HG03095 (cell line): ENCODE measurements around the gene AFAP1.

Source experiments
- ATAC-seq: cut with Tn5 transposase; IDR thresholded peaks from one replicate; pipeline ENCODE4 v1.9.1; 2021; ENCODE audit warnings: moderate library complexity; ENCODE audit not compliant: unreplicated experiment

The AFAP1 gene

DNA sequence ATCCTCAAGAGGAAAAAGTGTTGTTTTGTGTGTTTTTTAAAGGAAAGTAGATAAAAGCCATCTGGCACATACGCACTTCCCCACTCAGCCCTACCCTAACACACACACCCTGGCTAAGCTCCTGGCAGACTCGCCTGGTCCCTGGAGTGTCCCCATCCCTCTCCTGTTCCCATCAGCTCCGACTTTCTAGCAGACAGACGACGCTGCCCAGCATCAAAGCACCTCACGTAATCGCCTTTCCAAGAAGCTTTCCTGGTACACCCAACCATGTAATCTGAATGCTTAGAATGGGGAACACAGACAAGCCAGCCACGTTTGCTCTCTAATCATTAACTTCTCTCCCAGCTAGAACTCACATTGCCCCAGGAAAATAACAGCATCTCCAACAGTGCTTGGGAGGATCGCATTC, 116.2 kb downstream of the AFAP1 start:
- no peak for ATAC-seq

DNA sequence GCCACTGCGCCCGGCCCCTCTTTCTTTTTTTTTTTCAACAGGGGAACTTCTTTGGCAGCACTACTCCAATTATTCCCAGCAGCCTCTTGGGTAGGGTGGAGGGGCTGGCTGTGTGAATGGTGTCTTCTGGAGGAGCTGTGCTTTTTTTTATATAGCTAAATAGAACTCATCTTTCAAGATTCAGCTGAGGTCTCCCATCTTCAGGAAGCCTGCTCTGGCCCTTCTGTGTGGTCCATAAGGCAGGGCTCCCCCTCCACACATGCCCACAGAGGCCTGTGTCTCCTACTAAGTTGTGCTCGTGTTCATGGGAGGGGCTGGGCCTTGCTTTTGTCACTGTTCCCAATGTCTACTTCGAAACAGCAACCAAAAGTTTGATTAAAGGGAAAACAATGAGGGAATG, 116.8 kb downstream of the AFAP1 start:
- ATAC-seq, result no peak

DNA sequence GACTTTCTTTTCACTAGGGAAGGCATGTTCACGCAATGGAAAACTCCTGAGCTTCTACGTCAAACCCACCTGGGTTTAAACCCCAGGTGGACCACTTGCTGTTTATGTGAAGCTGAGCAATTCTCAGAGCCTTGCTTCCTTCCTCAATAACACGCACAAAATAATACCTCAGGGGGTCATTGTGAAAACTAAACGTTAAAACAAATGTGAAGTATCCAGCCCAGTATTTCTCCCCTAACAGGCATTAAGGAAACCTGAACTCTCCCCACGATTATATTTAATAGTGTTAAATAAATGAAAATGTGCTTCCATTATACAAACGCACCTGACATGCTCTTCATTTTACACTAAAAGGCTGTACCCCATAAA, 117.5 kb downstream of the AFAP1 start:
- ATAC-seq, result no peak

DNA sequence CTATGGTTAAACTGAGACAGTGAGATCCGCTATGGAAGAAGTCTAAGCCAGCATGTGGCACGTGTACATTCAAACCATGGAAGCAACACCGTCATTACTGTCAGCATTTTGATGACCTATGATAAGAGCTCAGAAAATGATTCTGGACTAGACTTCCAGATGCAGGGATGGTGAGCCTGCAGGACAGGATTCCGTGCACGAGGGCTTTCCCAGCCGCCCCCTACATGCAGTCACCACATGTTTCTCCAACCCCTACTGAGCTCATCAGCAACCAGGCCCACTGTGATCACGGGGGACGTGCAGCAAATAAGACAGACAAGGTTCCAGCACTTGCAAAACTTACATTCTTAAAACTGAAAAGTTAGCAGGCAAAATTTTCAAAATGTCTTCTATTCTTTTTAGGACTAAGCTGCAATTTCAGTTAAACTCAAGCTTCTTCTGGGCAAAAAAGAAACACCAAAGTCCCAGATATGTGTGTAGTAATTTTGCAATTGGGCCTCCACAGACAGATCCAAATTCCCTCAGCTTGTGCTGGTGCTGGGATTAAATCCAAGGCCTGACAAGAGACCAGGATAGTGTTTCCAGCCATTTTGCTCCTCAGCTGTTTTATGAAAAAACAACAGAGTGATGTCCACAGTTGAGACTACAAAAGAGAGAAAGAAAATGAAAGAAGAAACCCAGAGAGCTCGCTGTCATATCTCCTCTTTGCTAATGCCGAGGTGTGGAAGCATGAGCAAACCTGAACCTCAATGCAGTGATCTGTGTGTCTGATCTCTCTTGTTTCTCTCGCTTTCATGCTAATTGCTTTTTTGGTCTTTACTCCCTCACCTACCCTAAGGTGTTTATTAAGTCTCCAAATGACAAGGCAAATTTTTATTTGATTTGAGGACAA, 118.2 kb downstream of the AFAP1 start:
- no peak for ATAC-seq

DNA sequence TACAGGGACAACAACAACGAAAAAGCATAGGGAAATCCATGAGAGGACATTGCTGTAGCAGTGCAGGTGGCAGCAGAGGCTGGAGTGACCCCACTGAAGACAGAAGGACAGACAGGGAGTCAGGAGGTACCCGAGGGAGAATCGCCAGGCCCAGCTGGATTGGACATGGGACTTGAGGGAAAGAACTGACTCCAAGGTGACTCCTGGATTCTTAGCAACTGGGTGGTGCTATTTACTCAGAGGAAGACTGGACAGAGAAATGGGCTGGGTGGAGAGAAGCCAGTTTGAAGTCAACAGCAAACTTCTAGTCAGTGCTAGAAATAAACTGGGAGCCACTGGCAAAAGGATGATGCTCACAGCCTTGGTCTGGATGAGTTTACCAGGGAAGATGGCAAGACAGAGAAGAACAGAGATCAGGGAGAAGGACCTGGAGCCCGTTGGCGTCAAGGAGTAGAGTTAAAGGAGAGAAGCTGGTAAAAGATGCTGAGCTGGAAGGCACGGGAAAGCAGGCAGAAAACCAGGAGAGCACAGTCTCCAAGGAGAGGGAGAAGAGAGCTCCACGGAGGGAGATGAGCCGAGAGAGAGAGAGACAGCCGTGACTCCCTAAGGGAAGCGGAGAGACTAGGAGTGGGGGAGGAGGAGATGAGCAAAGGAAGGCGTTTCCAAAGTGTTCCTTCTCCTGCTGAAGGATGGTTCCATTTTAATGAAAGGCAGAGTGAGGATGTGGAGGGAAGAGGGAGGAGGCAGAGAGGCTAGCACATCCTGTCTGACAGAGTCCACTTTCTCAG, 119.4 kb downstream of the AFAP1 start:
- no peak for ATAC-seq

DNA sequence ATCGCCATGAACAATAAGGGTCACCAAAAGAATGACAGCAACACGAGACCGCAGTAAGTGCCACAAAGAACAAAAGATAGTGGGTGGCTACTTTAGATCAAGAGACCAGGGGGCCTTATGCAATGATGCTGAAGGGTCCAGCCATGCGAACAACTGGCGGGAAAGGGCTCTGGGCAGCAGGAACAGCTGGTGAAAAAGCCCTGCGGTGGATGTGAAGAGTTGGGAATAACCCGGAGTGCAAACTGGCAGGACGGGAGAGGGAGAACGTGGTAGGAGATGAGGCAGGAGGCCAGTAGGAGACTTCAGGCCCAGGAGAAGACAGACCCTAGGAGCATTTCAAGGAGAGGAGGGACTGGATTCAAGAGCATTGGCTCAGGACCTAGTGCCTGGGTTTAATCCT, 120.2 kb downstream of the AFAP1 start:
- no peak for ATAC-seq

DNA sequence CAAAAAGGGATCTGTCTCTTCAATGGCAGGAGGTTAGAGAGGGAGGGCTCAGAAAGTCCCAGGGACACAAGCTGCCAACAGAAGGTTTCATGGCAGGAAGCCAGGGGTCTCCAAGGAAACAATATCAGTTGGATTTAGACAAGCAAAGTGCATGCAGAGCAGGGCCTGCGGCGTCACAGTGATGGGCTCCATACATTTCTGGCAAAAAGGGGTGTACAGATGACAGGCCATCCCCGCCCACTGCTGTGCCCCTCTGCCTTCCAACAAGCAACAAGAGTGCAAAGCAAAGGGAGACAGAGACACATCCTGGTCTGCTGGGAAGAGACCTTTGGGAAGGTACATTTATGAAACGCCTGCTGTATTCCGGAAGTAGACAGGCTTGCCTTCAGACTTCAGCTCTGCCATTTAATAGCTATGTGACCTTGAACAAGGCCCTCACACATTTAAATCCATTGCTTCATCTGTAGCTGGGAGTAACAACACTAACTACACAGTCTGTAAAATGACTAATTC, 121.2 kb downstream of the AFAP1 start:
- no peak for ATAC-seq

DNA sequence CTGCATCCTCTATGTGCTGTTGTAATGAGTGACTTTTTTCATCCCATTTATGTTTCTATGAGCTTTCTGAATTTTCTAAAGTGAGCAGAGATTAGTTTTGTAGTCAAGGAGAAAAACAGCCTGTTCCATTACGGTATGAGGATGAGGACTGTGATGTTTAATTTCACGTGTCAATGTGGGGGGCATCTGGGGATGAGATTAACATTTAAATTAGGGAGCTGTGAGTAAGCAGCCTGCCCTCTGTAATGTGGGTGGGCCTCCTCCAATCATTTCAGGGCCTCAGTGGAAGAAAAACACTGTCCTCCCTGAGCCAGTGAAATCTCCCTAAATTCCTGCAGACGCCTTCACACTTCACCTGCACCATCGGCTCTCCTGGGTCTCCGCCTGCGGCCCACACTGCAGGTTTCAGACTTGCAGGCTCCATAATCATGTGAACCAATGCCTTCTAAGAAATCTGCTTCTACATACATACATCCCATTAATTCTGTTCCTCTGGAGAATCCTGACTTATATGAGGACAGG, 121.7 kb downstream of the AFAP1 start:
- ATAC-seq, result no peak

DNA sequence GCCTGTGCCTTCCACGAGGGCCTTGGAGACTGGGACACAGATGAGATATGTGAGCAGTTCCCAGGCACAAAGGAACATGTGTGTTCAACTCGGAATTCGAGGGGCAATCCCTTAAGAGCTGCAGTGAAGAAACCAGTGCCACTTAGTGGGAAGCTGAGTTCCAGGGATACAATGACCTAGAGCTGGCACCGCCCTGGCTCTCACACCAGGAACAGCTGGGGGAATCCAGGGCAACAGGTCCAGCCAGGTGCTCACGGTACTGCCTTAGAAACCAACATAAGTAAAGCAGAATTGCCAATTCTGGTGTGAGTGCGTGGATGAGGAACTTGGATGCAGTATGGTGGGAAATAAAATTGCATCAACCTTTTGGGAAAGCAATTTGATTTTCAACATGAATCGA, 122.9 kb downstream of the AFAP1 start:
- ATAC-seq, result no peak

DNA sequence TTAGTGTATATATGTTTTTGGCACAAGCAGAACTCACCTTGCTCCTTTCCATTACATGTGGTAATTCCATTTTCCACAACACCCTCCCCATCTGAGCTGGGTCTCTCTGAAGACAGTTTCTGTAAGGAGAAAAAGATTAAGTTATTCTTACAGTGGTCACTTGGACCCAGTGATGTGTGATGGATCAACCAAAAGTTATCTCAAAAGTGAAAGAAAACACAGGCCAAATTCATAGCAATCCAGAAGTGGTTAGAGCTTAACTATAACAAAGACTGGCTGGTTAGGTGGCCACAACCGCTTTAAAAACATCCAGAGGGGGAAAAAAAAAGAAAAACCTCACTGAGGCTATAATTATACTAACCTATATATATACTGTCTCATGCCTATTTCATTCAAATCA, 123.7 kb downstream of the AFAP1 start:
- ATAC-seq, result no peak

DNA sequence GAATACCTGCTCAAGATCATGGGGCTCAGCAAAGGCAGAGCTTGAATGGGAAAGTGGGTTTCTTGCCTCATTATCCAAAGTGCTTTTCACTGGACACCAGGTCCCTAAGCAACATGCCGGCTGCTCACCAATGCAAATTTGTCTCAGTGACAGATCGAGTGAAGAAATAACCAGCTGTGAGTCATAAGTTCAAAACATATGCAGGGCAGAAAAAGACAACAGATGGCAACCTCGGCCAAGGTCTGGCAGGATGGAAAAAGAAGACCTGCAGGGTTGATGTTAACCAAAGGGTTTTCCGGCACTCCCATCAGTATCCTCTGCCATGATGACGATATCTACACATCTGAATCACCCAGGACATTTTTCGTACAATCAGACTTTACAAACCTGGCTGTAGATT, 124.1 kb downstream of the AFAP1 start:
- ATAC-seq, result no peak

DNA sequence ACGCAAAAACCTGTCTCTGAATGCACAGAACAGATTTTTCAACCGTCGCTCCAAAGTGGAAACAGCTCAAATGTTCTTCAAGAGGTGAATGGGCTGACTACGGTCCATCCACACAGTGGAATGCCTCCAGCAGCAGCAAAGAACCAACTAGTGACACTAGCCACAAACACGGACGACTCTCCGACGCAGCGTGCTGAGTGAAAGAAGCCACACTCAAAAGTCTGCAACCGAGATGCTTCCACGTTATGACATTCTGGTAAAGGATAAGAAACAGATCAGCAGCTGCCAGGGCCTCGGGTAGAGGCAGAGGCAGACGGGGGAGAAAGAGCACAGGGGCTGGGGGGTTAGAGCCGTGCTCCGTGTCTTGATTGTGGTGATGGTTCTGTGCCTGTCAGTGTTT, 125.2 kb downstream of the AFAP1 start:
- ATAC-seq, result no peak

DNA sequence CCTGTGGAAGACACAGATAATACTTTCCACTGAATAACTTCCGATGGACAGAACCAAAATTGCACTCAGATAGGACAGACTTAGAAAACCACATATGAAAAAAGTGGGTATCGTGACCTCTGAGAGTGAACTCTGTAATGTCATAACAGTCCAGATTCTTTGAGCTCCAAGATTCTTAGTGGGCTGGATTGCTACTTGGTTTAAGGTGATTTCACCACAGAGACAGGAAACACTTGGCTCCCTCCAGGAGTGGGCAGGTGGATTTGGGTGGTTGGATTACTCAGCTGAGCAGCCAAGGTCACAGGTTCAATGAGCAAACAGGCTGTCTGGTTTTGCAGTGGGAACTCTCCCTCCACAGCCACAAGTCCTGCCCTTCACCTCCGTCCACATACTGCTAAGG, 126.0 kb downstream of the AFAP1 start:
- no peak for ATAC-seq

DNA sequence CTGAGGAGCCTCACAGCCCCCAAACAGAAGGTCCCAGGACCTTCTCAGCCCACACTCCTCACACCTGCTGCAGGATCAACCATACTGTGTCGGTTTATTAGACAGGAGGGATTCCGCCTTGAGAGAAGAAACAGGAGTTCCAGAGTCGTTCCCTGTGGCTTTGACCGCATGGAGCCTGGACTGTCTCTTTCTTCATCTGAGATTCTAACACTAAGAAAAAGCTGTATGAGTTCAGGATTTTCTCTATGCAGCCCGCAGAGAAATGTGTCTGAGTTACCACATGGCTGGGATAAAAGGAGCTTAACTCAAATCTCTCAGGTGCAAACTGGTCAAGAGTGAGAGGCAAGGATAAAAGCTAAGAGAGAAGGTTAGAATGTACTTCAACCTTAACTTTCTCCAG, 126.7 kb downstream of the AFAP1 start:
- ATAC-seq, result no peak

DNA sequence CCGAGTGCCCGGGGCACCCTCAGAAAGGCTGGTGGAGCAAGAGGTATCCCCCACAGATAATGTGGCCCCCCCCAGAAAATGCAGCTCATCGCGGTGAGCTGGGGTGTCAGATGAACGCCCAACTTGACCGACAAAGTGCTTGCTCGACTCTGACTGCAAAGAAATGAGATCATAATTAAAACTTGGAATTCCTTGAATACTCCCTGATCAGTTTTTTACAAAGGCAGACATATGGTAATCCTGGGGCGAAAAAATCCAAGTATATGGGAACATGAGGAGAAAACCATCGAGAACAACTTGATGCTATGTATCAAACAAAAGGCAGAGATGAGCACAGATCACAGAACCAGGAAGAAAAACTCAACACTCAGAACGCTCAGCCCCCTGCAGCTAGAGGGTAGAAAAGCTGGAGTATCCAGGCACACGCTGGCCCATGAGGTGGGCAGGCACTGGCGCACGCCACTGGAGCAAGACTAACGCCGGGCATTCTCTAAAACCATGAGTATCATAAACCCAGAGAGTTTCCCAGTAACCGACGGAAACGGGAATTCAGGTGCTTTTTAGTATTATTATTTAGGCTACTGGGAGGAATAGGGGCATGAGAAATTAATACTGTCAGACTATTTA, 127.3 kb downstream of the AFAP1 start:
- no peak for ATAC-seq

DNA sequence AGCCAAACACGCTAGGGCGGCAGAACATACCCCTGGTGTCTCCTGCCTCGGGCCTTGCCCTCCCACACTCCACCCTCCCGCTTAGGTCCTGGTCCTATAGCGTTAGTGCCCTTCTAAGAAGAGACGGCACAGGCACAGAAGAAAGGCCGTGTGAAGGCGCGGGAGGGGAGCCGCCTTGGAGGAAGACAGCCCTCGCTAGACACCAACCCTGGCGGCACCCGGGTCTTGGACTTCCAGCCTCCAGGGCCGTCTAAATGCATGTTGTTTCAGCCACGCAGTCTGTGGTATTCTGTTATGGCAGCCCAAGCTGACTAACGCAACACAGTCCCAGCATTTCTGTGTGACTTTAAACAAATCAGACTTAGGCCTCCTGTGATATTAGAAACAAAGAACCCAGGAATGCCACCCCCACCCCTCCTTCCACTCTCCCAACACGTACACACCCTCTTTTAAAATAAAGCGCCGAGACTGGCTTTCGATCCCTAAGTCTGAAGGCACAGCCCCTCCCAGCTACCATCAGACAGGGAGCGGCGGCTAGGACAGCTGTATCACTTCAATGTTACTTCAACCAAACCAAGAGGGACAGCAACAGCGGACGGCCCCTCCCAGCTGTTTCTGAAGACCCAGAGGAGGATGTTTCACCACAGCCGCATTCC, 128.0 kb downstream of the AFAP1 start:
- ATAC-seq, result no peak

DNA sequence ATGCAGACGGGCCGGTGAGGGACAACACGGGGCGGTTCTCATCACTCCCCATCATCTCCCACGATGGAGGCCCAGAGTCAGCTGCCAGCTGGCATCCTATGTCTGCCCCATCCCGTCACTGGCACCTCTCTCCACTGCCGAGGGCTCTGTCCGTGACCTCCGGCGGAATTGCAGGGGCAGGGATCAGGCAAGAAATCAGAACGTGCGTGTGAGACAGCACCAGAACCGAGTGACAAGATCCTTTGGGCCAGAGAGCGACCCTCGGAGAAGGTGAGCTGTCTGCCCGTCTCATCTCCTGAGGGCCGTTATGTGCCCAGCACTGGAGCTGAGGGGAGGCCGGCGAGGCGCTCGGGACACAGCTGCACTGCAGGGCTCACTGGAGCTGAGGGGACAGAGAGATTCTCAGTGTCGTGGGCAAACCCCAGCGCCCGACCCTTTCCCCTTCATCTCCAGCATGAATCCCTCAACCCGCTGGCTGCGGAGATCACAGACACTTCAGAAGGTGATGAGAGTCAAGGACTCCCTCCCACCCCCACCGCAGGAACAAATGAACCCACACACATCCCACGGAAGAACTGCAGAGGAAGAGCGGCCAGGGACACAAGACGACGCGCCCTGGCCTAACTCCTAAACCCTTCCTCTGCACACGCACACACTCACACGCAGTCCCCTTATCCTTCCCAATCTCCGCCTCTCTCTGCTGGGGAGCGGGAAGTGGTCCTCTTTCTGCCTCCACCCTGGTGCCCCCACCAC, 128.7 kb downstream of the AFAP1 start:
- no peak for ATAC-seq

DNA sequence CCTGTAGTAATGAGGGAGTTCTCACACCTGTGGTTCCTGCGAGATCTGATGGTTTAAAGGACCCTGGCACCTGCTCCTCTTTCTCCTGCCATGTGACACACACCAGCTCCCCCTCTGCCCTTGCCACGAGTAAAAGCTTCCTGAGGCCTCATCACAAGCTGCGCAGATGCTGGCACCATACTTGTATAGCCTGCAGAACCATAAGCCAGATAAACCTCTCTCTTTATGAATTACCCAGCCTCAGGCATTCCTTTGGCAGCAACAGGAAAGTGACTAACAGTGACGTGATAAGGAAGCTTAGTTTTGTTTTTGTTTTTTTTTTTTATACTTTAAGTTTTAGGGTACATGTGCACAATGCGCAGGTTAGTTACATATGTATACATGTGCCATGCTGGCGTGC, 130.9 kb downstream of the AFAP1 start:
- ATAC-seq, result no peak

DNA sequence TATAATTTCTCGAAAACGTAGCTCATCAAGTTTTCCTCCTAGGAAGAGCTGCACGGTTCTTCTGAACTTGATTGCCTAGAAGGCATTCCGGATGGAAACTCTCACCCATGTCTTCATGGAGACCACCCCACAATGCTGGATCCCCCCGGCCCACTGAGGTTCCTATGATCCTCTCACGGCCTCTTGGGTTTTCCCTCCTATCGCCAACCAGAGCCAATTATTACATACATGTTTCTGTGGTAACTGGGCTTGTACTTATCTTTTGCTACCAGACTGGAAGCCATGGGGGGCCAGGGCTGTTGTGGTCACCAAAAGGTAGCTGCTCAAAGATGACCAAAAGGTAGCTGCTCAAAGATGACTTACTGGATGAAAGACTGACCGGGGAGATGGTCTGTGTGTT, 131.5 kb downstream of the AFAP1 start:
- no peak for ATAC-seq

DNA sequence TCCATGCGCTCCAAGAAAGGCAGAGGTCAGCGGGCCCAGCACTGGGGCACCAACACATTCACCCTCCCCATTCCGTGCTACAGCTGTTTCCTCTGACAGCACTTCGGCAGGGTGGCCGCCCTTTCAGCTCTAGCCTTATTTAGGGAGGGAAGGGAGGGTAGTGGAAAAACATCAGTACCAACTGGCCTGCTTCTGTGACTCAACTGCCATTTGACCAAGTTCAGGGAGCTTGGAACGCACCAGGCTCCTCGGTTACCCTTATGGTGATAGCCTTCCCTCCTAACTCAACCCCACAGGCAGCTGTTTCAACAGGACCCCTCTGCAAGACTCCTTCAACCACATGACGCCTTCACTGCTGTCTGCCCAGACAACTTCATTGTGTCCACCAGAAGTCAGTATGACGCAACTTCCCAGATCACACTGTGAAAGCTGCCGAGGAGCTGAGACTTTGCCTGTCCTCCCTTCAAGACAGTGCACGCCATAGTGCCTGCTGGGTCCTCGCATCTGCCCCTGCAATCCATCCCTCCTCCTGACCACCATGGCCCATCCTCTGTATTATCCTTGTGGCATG, 132.2 kb downstream of the AFAP1 start:
- no peak for ATAC-seq
